Measurements from ENCODE around the gene VRK2. TPM values are rescaled to one million over a fixed set of nuclear protein-coding genes. Genes with fewer than 3 reads are reported as not detected.
A peak's percentile ranks its signal among the peaks of the same experiment; 100 is the strongest.
"Not testable (repeated sequence)": the region's sequence is repeated elsewhere in the genome, so short reads cannot be mapped to it uniquely, and the experiment has no call there.

VRK2 gene
- polyA plus RNA-seq, 3 donors: 13.5 to 31.6 (median 21.4) TPM

DNA sequence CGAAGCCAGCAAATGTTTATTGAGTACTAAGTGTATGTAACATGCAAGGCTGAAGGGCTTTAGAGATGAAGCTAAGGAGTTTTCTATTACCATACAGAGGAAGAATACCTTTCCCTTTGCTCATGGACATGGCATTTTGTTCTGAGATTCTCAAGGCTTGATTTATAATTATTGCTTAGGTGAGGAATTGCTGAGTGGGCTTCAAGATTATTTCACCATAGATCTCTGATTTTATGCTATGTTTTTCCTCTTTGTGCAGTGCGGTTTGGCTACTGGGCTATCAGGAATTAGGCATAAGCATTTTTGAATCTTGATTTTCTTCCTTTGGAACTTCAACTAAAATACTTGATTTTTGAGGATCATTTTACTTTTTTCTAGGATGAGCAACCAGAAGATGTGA, 42.5 kb downstream of the VRK2 start:
- peaks cover 40 to 64% of the 10 kb centered on the region in 2 donors for H3K36me3 ChIP-seq (replicated peaks in 1 of 2; ENCODE audit: control insufficient read depth in 1 of 2, insufficient read depth in 2 of 2, low read length in 2 of 2)
- no peak for DNase-seq
- H3K27ac ChIP-seq (ENCODE audit: low read depth in 1 of 2, low read length in 2 of 2): peak overlapping the region in 1 of 2 donors; percentile 2
- Mint-ChIP-seq H3K36me3 (peaks cover 50 to 54% of the 10 kb centered on the region in 2 donors), H3K27me3 (ENCODE audit: low read depth in 3 of 3) (no peaks in the 10 kb centered on the region), H3K4me3 (no peak overlapping the region), H3K27ac (no peak overlapping the region), H3K9me3 (peaks cover 0 to 6% (median 4%) of the 10 kb centered on the region in 7 donors), H3K4me1 (no peaks in the 10 kb centered on the region)
- H3K4me3 ChIP-seq (replicated peaks in 1 of 3; ENCODE audit: low read depth in 2 of 3, low read length in 3 of 3): no peak overlapping the region
- H3K9me3 ChIP-seq (replicated peaks in 1 of 2; ENCODE audit: control insufficient read depth in 1 of 2, insufficient read depth in 1 of 2, low read length in 2 of 2): no peaks in the 10 kb centered on the region
- H3K9ac ChIP-seq (ENCODE audit: insufficient read depth, low read length, poor library complexity, severe bottlenecking): no peak overlapping the region
- no peaks in the 10 kb centered on the region for H4K20me1 ChIP-seq (ENCODE audit: insufficient read depth, low read length)
- H3K27me3 ChIP-seq (ENCODE audit: control insufficient read depth in 2 of 2, insufficient read depth in 2 of 2, low read length in 2 of 2): no peaks in the 10 kb centered on the region
- H2AFZ ChIP-seq (ENCODE audit: insufficient read depth, low read depth, low read length, poor library complexity, severe bottlenecking): no peak overlapping the region
- WGBS (ENCODE audit: insufficient coverage): no CpG with 5 or more reads among the region's 2 CpGs
- no peak overlapping the region for H3K4me2 ChIP-seq (replicated peaks; ENCODE audit: extremely low read depth, low read length, poor library complexity, severe bottlenecking)
- no peaks in the 10 kb centered on the region for H3K4me1 ChIP-seq (ENCODE audit: control insufficient read depth in 1 of 2, insufficient read depth in 2 of 2, low read length in 2 of 2)
- no peaks in the 10 kb centered on the region for H3K79me2 ChIP-seq (ENCODE audit: insufficient read depth, low read length)
- intact Hi-C loops (cut with micrococcal nuclease): no loop called here
- TF ChIP-seq, protein P1, sequence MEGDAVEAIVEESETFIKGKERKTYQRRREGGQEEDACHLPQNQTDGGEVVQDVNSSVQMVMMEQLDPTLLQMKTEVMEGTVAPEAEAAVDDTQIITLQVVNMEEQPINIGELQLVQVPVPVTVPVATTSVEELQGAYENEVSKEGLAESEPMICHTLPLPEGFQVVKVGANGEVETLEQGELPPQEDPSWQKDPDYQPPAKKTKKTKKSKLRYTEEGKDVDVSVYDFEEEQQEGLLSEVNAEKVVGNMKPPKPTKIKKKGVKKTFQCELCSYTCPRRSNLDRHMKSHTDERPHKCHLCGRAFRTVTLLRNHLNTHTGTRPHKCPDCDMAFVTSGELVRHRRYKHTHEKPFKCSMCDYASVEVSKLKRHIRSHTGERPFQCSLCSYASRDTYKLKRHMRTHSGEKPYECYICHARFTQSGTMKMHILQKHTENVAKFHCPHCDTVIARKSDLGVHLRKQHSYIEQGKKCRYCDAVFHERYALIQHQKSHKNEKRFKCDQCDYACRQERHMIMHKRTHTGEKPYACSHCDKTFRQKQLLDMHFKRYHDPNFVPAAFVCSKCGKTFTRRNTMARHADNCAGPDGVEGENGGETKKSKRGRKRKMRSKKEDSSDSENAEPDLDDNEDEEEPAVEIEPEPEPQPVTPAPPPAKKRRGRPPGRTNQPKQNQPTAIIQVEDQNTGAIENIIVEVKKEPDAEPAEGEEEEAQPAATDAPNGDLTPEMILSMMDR (IDR thresholded peaks at IDR 0.05): no peak

GRCh38 chr2:58092772-58093171, 46.2 kb downstream of the VRK2 start:
- no CpG with 5 or more reads among the region's 4 CpGs for WGBS (ENCODE audit: insufficient coverage)
- H3K79me2 ChIP-seq (ENCODE audit: insufficient read depth, low read length); H3K4me3 ChIP-seq (replicated peaks in 1 of 3; ENCODE audit: low read depth in 2 of 3, low read length in 3 of 3); H3K4me3 Mint-ChIP-seq; H2AFZ ChIP-seq (ENCODE audit: insufficient read depth, low read depth, low read length, poor library complexity, severe bottlenecking); H3K9me3 ChIP-seq (replicated peaks in 1 of 2; ENCODE audit: control insufficient read depth in 1 of 2, insufficient read depth in 1 of 2, low read length in 2 of 2); H3K27ac ChIP-seq (ENCODE audit: low read depth in 1 of 2, low read length in 2 of 2); H3K4me1 ChIP-seq (ENCODE audit: control insufficient read depth in 1 of 2, insufficient read depth in 2 of 2, low read length in 2 of 2); H3K4me1 Mint-ChIP-seq; H3K27me3 ChIP-seq (ENCODE audit: control insufficient read depth in 2 of 2, insufficient read depth in 2 of 2, low read length in 2 of 2); intact Hi-C loops (cut with micrococcal nuclease); H4K20me1 ChIP-seq (ENCODE audit: insufficient read depth, low read length); DNase-seq; H3K4me2 ChIP-seq (replicated peaks; ENCODE audit: extremely low read depth, low read length, poor library complexity, severe bottlenecking); H3K27ac Mint-ChIP-seq; H3K27me3 Mint-ChIP-seq (ENCODE audit: low read depth in 3 of 3); H3K9ac ChIP-seq (ENCODE audit: insufficient read depth, low read length, poor library complexity, severe bottlenecking): not testable (repeated sequence)
- Mint-ChIP-seq H3K36me3 (peaks cover 47 to 50% of the 10 kb centered on the region in 2 donors), H3K9me3 (peaks cover 6 to 14% (median 11%) of the 10 kb centered on the region in 7 donors)
- peaks cover 36 to 50% of the 10 kb centered on the region in 2 donors for H3K36me3 ChIP-seq (replicated peaks in 1 of 2; ENCODE audit: control insufficient read depth in 1 of 2, insufficient read depth in 2 of 2, low read length in 2 of 2)

Data from CD14-positive monocyte (primary cell).